B cell (primary cell): Measurements from ENCODE around the gene SLC6A4. TPM values are rescaled to one million over a fixed set of nuclear protein-coding genes. Genes with fewer than 3 reads are reported as not detected.

Source experiments
- ATAC-seq: fragments of 200-7000 bp; cut with Tn5 transposase; one replicate; pipeline ENCODE4 v1.10.0; 2021; ENCODE audit warnings: low read depth, mild to moderate bottlenecking, moderate number of reproducible peaks, moderate library complexity
- CTCF ChIA-PET: fragments of 350-600 bp; sonication (Branson Sonifier 250); formaldehyde crosslinking; loops from one replicate; lab custom pipeline; 2021; ENCODE audit warnings: antibody characterized with exemption, inconsistent platforms; lab: Charles Lee
- POLR2A ChIA-PET: fragments of 350-600 bp; sonication (Branson Sonifier 250); formaldehyde crosslinking; loops from one replicate; lab custom pipeline; 2021; ENCODE audit warnings: antibody characterized with exemption; lab: Charles Lee
- DNase-seq: peaks from one replicate; pipeline ENCODE4 v3.0.0; 2013
- H2AFZ ChIP-seq: 2 replicates; pipeline ENCODE4 v1.6.1; 2012; ENCODE audit warnings: mild to moderate bottlenecking, low read depth, low read length; ENCODE audit not compliant: insufficient read depth, poor library complexity, severe bottlenecking
- H3K27ac ChIP-seq, 2 donors: 1 replicate in 1 of 2; 2 replicates in 1 of 2; pipeline ENCODE4 v1.5.1; 2012 to 2013; ENCODE audit warnings: low read length in 2 of 2, mild to moderate bottlenecking in 2 of 2, moderate library complexity in 1 of 2
- H3K27me3 ChIP-seq, 4 experiments: fragments of 200-600 bp in 1 of 4; sonication (generic) in 1 of 4; replicated peaks in 1 of 4; 1 replicate in 2 of 4; 2 replicates in 2 of 4; pipeline versions ENCODE4 v1.6.1 to v1.7.0; 2013 to 2016; ENCODE audit warnings: low read length in 3 of 4, mild to moderate bottlenecking in 2 of 4, mixed read lengths in 1 of 4, moderate library complexity in 1 of 4; ENCODE audit not compliant: insufficient read depth in 4 of 4, control insufficient read depth in 3 of 4; ENCODE audit errors: control extremely low read depth in 1 of 4
- H3K36me3 ChIP-seq, 2 experiments: replicated peaks in 1 of 2; 1 replicate in 1 of 2; 2 replicates in 1 of 2; pipeline versions ENCODE4 v1.6.1 to v1.7.1; 2013; ENCODE audit warnings: low read length in 1 of 2; ENCODE audit not compliant: insufficient read depth in 2 of 2, control insufficient read depth in 1 of 2; ENCODE audit errors: control extremely low read depth in 1 of 2, extremely low read depth in 1 of 2
- H3K4me1 ChIP-seq, 2 donors: fragments of 200-600 bp in 1 of 2; sonication (generic) in 1 of 2; 1 replicate in 1 of 2; 2 replicates in 1 of 2; pipeline versions ENCODE4 v1.5.1 to v1.6.1; 2013 to 2017; ENCODE audit warnings: low read length in 2 of 2; ENCODE audit not compliant: control insufficient read depth in 2 of 2, insufficient read depth in 2 of 2
- H3K4me2 ChIP-seq: replicated peaks from 2 replicates; pipeline ENCODE3; 2012; ENCODE audit warnings: mild to moderate bottlenecking, low read depth, low read length; ENCODE audit not compliant: poor library complexity, severe bottlenecking
- H3K4me3 ChIP-seq, 5 experiments: fragments of 200-600 bp in 1 of 5; sonication (generic) in 1 of 5; 1 replicate in 3 of 5; 2 replicates in 2 of 5; pipeline versions ENCODE4 v1.5.1 to v1.7.0; 2011 to 2016; ENCODE audit warnings: low read length in 4 of 5, mild to moderate bottlenecking in 4 of 5, low read depth in 2 of 5, control low read depth in 1 of 5, moderate library complexity in 1 of 5; ENCODE audit not compliant: insufficient read depth in 1 of 5; ENCODE audit errors: control extremely low read depth in 1 of 5, extremely low read depth in 1 of 5
- H3K79me2 ChIP-seq: fragments of 200-600 bp; sonication (generic); one replicate; pipeline ENCODE4 v1.6.0; 2016; ENCODE audit warnings: low read length; ENCODE audit not compliant: control insufficient read depth, insufficient read depth
- H3K9ac ChIP-seq: fragments of 200-600 bp; sonication (generic); 2 replicates; pipeline ENCODE4 v1.6.1; 2017; ENCODE audit warnings: mild to moderate bottlenecking, low read length, moderate library complexity
- H3K9me3 ChIP-seq, 3 donors: one replicate each; pipeline versions ENCODE4 v1.6.1 to v1.7.1; 2013; ENCODE audit warnings: low read length in 2 of 3; ENCODE audit not compliant: control insufficient read depth in 2 of 3, insufficient read depth in 1 of 3; ENCODE audit errors: control extremely low read depth in 1 of 3
- H4K20me1 ChIP-seq: 2 replicates; pipeline ENCODE4 v1.6.0; 2012; ENCODE audit warnings: mild to moderate bottlenecking, low read length; ENCODE audit not compliant: insufficient read depth, control insufficient read depth, poor library complexity, severe bottlenecking
- H3K27ac Mint-ChIP-seq: one replicate; pipeline ENCODE4 v1.8.0; 2021; ENCODE audit warnings: mixed read lengths
- H3K27me3 Mint-ChIP-seq: one replicate; pipeline ENCODE4 v1.8.0; 2021; ENCODE audit warnings: mixed read lengths
- H3K4me1 Mint-ChIP-seq: one replicate; pipeline ENCODE4 v1.8.0; 2021; ENCODE audit warnings: mixed read lengths
- H3K4me3 Mint-ChIP-seq: one replicate; pipeline ENCODE4 v1.8.0; 2021; ENCODE audit warnings: mixed read lengths
- H3K9me3 Mint-ChIP-seq: one replicate; pipeline ENCODE4 v1.8.0; 2022; ENCODE audit warnings: mixed read lengths; ENCODE audit not compliant: insufficient read depth
- CTCF ChIP-seq: fragments of 200-600 bp; IDR thresholded peaks from one replicate; pipeline ENCODE4 v1.8.0; 2022; ENCODE audit warnings: antibody characterized with exemption, mild to moderate bottlenecking
- EZH2 ChIP-seq: IDR thresholded peaks from 2 replicates; pipeline ENCODE4 v1.6.1; 2012; ENCODE audit warnings: borderline replicate concordance, low read depth, mild to moderate bottlenecking, moderate library complexity, low read length; ENCODE audit not compliant: insufficient read depth, poor library complexity, severe bottlenecking
- WGBS: methylation state at CpG from one replicate; pipeline ENCODE4 v1.1.5; 2013; ENCODE audit warnings: missing lambda C conversion rate; ENCODE audit not compliant: insufficient coverage; 5-methylcytosine and 5-hydroxymethylcytosine counted together
- intact Hi-C: fragments of 100-400 bp; cut with micrococcal nuclease; formaldehyde crosslinking; loops from one replicate; pipeline ENCODE4 v1.10.0; 2022
- polyA plus RNA-seq: library from polyadenylated mRNA; depleted of rRNA; stranded (reverse); fragments of >200 nt; gene quantifications from 2 replicates; pipeline ENCODE4 v1.2.3, GENCODE V29; 2012
- total RNA-seq, 2 donors: library from RNA; stranded (reverse); fragments of 120-200 nt in 1 of 2; gene quantifications; 1 replicate in 1 of 2; 2 replicates in 1 of 2; pipeline versions ENCODE4 v1.2.3 to v1.2.4, GENCODE V29; 2013 to 2022

The SLC6A4 gene
- total and polyA plus RNA-seq, 2 donors (not counting 1 experiment from before 2014, with no cell fraction given): not detected

GRCh38 chr17:30197416-30197815 lies 38.1 kb downstream of the SLC6A4 start:
- Mint-ChIP-seq H3K27me3 (no peaks in the 10 kb centered on the region), H3K9me3 (no peaks in the 10 kb centered on the region), H3K27ac (no peak overlapping the region), H3K4me3 (no peak overlapping the region), H3K4me1 (no peaks in the 10 kb centered on the region)
- intact Hi-C loops: no loop called here
- no peak for DNase-seq
- ChIA-PET CTCF (no interaction called here), POLR2A (no interaction called here)
- no peaks in the 10 kb centered on the region for H4K20me1 ChIP-seq
- no peaks in the 10 kb centered on the region for H3K79me2 ChIP-seq
- no peaks in the 10 kb centered on the region for H3K9me3 ChIP-seq
- TF ChIP-seq EZH2 (no peak), CTCF (no peak)
- no peak overlapping the region for H3K4me3 ChIP-seq
- no peak overlapping the region for H2AFZ ChIP-seq
- H3K4me2 ChIP-seq: no peak overlapping the region
- H3K27ac ChIP-seq: no peak overlapping the region
- H3K27me3 ChIP-seq: peaks cover 0 to 4% (median 1%) of the 10 kb centered on the region in 4 experiments
- WGBS: 94% methylated on average over 3 of the region's 4 CpGs
- H3K9ac ChIP-seq: no peak overlapping the region
- no peak for ATAC-seq
- no peaks in the 10 kb centered on the region for H3K36me3 ChIP-seq
- H3K4me1 ChIP-seq: no peaks in the 10 kb centered on the region

- Histone ChIP-seq H2AFZ (no peak overlapping the region), H3K4me1 (no peaks in the 10 kb centered on the region), H3K36me3 (no peaks in the 10 kb centered on the region), H3K4me3 (no peak overlapping the region), H3K4me2 (no peak overlapping the region), H3K27ac (no peak overlapping the region), H3K9me3 (no peaks in the 10 kb centered on the region), H4K20me1 (no peaks in the 10 kb centered on the region), H3K27me3 (peaks cover 0 to 4% (median 1%) of the 10 kb centered on the region in 4 experiments), H3K9ac (no peak overlapping the region), H3K79me2 (no peaks in the 10 kb centered on the region)
- no peak for TF ChIP-seq CTCF
- TF ChIP-seq EZH2: no peak
- ATAC-seq (no peak), DNase-seq (no peak)
- no peaks in the 10 kb centered on the region for H3K27me3 Mint-ChIP-seq
- CTCF ChIA-PET: no interaction called here
- POLR2A ChIA-PET: no interaction called here
- no peak overlapping the region for H3K27ac Mint-ChIP-seq
- no peaks in the 10 kb centered on the region for H3K4me1 Mint-ChIP-seq
- no peak overlapping the region for H3K4me3 Mint-ChIP-seq
- no CpG with 5 or more reads among the region's 3 CpGs for WGBS
- intact Hi-C loops: no loop called here
- H3K9me3 Mint-ChIP-seq: no peaks in the 10 kb centered on the region
Measured at GRCh38 chr17:30196504-30196903, 39.0 kb downstream of the SLC6A4 start.
